Fibroblast of mammary gland (primary cell): Measurements from ENCODE around the gene C5orf63.

Experiments used
- DNase-seq: peaks from one replicate; pipeline ENCODE4 v3.0.0-alpha.2; 2010; ENCODE audit warnings: low read depth
- H3K4me3 ChIP-seq: 2 replicates; pipeline ENCODE4 v1.5.1; 2011; ENCODE audit warnings: low read depth, mild to moderate bottlenecking, low read length, moderate library complexity; ENCODE audit not compliant: control insufficient read depth
- CTCF ChIP-seq: conservative IDR thresholded peaks from 2 replicates; pipeline ENCODE4 v1.5.1; 2011; ENCODE audit warnings: low read depth, low read length, inconsistent platforms; ENCODE audit not compliant: control insufficient read depth, insufficient read depth

C5orf63 gene

DNA sequence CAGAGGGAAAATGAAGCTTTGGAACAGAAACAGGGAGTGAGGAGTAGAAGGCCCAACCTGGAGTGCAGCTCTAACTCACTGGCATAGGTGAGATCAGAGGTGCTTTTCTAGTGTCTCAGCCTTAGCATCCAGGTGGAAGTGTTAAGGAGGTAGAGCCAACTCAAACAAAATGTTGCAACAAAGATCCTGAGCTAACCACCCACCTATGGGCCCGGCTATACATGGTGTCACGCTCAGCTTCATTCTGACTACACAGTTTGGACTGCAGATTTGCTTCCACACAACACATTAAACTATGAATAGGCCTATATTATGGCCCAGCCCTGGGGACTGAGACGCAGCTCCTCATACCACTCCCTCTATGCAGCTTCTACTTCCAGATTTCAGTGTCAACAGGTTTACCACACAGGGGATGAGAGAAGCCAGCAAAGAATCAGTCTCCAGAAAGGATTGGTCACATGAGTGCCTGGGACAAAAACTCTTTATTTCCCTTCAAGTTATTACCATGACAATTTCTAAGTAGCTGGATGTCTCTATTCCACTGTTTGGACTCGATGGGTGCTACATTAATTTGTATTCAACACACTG, 9.0 kb downstream of the C5orf63 start:
- no peak overlapping the region for H3K4me3 ChIP-seq
- no peak for TF ChIP-seq CTCF
- DNase-seq = no peak

- no peak for DNase-seq
- no peak for TF ChIP-seq CTCF
- no peak overlapping the region for H3K4me3 ChIP-seq
Observed at GRCh38 chr5:127063257-127063913, 9.9 kb downstream of the C5orf63 start.

- peak; percentile 10 for DNase-seq
- no peak overlapping the region for H3K4me3 ChIP-seq
- no peak for TF ChIP-seq CTCF
Observed at GRCh38 chr5:127061956-127062355, 11.3 kb downstream of the C5orf63 start.

- no peak overlapping the region for H3K4me3 ChIP-seq
- no peak for TF ChIP-seq CTCF
- DNase-seq = no peak
Observed at GRCh38 chr5:127061537-127061936, 11.8 kb downstream of the C5orf63 start.

DNA sequence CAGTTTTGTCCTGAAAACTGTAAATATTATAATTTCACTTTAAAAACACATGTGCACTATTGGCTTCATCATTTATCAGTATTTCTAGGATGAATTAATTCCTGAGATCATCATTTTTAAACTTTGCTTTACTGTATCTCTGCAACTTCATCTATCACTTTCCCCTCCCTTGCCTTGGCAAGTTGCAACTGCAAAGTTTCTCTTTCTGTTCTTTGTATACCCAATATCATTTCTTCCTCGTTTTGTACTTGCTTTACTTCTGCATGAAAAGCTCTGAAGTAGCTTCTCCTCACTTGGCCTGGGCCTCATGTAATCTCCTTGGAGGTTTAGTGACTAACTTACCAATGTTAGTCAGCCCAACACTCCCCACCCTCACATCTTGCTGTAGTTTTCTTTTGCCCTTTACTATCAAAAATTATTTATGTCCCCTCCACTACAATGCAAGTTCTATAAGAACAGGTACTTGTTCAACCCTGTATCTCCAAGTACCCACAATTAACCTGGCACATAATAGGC, 12.8 kb downstream of the C5orf63 start:
- peak; percentile 53 for DNase-seq
- no peak for TF ChIP-seq CTCF
- H3K4me3 ChIP-seq = no peak overlapping the region

DNA sequence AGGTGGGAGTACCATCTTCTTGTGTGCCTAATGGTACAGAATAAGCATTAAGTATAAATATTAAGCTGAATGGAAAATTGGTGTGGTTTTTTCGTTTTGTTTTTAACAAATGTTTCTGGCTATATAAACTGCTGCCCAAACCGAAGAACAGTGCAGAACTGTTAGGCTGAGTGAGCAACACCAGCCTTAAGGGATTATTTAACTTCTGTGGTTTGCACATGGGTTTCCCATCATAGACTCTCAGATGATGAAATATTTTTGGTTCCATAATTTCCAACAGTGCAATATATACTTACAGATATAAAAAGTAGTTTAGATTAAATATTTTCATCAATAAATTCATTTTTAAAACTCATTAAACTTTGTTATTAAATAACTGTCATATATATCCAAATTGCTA, 16.4 kb downstream of the C5orf63 start:
- no peak overlapping the region for H3K4me3 ChIP-seq
- no peak for DNase-seq
- no peak for TF ChIP-seq CTCF
